AG09309 (cell line): ENCODE measurements around the gene RAB11FIP3.
"Not testable (repeated sequence)": the region's sequence is repeated elsewhere in the genome, so short reads cannot be mapped to it uniquely, and the experiment has no call there.

ENCODE experiments used
- DNase-seq: peaks from one replicate; pipeline ENCODE4 v3.0.0-alpha.2; 2010; ENCODE audit warnings: low read depth
- H3K4me3 ChIP-seq: 2 replicates; pipeline ENCODE4 v1.5.1; 2011; ENCODE audit warnings: mild to moderate bottlenecking, low read depth, low read length, moderate library complexity; ENCODE audit not compliant: control insufficient read depth
- CTCF ChIP-seq: IDR thresholded peaks from 2 replicates; pipeline ENCODE4 v1.5.1; 2011; ENCODE audit warnings: mild to moderate bottlenecking, low read depth, low read length, inconsistent platforms; ENCODE audit not compliant: insufficient read depth, control insufficient read depth; ENCODE audit errors: missing control alignments

Gene RAB11FIP3

DNA sequence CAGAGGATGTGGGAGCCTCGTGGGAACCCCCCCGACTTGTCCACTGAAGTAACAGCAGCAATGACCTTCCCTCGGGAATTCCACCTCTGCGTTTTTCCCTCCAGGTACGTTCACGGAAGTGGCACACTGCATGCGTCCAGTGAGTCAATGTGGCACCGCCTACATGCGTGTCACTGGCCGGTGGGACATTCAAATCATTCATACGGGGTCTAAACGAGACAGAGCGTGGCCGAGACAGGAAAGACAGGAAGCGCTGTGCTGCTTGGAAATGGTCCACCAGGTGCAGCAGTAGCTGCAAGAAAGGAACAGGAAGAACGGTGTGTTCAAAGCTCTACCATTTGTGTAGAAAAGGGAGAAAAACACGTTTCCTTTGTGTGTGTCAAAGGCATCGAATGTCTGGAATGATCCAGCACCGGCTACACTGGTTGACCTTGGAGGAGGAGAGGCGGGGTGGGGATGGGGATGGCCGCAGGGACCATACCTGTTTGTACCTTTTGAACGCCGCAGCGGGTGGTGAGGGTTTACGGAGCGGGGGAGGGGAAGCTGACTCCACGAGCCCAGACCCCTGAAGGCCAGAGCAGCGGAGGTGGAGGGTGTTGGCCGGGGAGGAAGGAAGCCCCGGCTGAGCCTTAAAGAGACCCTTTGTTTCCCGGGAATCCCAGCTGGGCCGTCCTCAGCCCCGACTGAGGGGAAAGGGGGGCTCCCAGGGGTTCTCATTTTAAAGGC lies 42.0 kb upstream of the RAB11FIP3 start:
- no peak for TF ChIP-seq CTCF
- no peak overlapping the region for H3K4me3 ChIP-seq

GRCh38 chr16:386641-387156 lies 38.8 kb upstream of the RAB11FIP3 start:
- no peak overlapping the region for H3K4me3 ChIP-seq
- DNase-seq, result no peak
- no peak for TF ChIP-seq CTCF

More for the DNA sequence above, 42.0 kb upstream of the RAB11FIP3 start:
- no peak for DNase-seq

- not testable (repeated sequence) for H3K4me3 ChIP-seq, DNase-seq
Observed at GRCh38 chr16:387761-388666, 37.4 kb upstream of the RAB11FIP3 start.

- no peak for TF ChIP-seq CTCF
Observed at GRCh38 chr16:389352-389751, 36.1 kb upstream of the RAB11FIP3 start.

GRCh38 chr16:391885-392335 lies 33.5 kb upstream of the RAB11FIP3 start:
- TF ChIP-seq CTCF, result peak; percentile 89
- DNase-seq, result peak; percentile 23
- H3K4me3 ChIP-seq, result no peak overlapping the region

More at GRCh38 chr16:389352-389751, 36.1 kb upstream of the RAB11FIP3 start:
- no peak for DNase-seq
- no peak overlapping the region for H3K4me3 ChIP-seq

DNA sequence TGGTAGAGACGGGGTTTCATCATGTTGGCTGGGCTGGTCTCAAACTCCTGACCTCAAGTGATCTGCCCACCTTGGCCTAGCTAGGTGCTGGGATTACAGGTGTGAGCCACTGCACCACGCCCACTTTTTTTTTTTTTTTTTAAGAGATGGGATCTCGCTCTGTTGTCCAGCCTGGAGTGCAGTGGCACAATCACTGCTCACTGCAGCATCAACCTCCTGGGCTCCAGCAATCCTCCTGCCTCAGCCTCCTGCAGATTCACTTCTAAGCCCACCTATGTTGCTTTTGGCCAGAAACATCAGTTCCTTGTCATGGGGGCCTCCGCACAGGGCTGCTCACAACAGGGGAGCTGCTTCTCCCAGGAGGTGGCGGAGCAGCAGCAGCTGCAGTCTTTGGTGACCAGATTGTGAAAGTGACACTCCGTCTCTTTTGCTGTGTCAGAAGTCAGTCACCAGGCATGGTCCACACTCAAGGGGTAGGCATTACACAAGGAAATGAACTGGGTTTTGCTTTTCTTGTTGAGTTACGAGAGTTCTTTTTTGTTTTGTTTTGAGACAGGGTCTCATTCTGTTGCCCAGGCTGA lies 32.9 kb upstream of the RAB11FIP3 start:
- DNase-seq, result no peak
- no peak overlapping the region for H3K4me3 ChIP-seq
- TF ChIP-seq CTCF, result no peak
